HEK293 (cell line): ENCODE measurements around the gene MAP4K5.

Experiments used
- CTCF ChIA-PET: fragments of 350-600 bp; formaldehyde crosslinking; extraction: SDS; loops from one replicate; lab custom pipeline; 2021; ENCODE audit warnings: antibody characterized with exemption; lab: Yijun Ruan, JAX
- POLR2A ChIA-PET: fragments of 300-600 bp; formaldehyde crosslinking; extraction: SDS; loops from one replicate; lab custom pipeline; 2020; ENCODE audit warnings: antibody characterized with exemption, inconsistent platforms; lab: Yijun Ruan, JAX
- H3K27ac ChIP-seq: fragments of 200-500 bp; sonication (Bioruptor generic); 2 replicates; pipeline ENCODE4 v1.5.1; 2014; ENCODE audit warnings: low read depth, low read length, control low read depth, inconsistent platforms; ENCODE audit errors: extremely low read depth
- H3K36me3 ChIP-seq, 2 experiments: fragments of 200-500 bp in 1 of 2; sonication (Bioruptor generic) in 1 of 2; 1 replicate in 1 of 2; 2 replicates in 1 of 2; pipeline ENCODE4 v1.5.1; 2014 to 2017; ENCODE audit warnings: inconsistent platforms in 2 of 2, low read length in 2 of 2; ENCODE audit not compliant: control insufficient read depth in 2 of 2, insufficient read depth in 1 of 2
- H3K4me1 ChIP-seq: fragments of 200-500 bp; sonication (Bioruptor generic); 2 replicates; pipeline ENCODE4 v1.5.1; 2014; ENCODE audit warnings: mild to moderate bottlenecking, low read length, inconsistent platforms; ENCODE audit not compliant: control insufficient read depth, insufficient read depth
- H3K4me3 ChIP-seq: 2 replicates; pipeline ENCODE4 v1.5.1; 2011; ENCODE audit warnings: low read depth, mild to moderate bottlenecking, control low read depth, low read length, moderate library complexity
- H3K9me3 ChIP-seq: fragments of 200-500 bp; sonication (Bioruptor generic); 2 replicates; pipeline ENCODE4 v1.5.1; 2014; ENCODE audit warnings: low read depth, low read length, inconsistent platforms; ENCODE audit not compliant: control insufficient read depth, insufficient read depth
- AEBP2 ChIP-seq: fragments of 450-650 bp; formaldehyde crosslinking; IDR thresholded peaks from 2 replicates; pipeline ENCODE4 v1.5.1; 2016; ENCODE audit warnings: missing biosample characterization, missing genetic modification characterization, borderline replicate concordance
- ELK4 ChIP-seq: IDR thresholded peaks from 2 replicates; pipeline ENCODE4 v1.6.1; 2011; ENCODE audit warnings: mild to moderate bottlenecking, low read depth, low read length, borderline replicate concordance
- GFI1B ChIP-seq: fragments of 450-650 bp; formaldehyde crosslinking; IDR thresholded peaks from 2 replicates; pipeline ENCODE4 v1.5.1; 2016; ENCODE audit warnings: missing biosample characterization, missing genetic modification characterization
- MEIS1 ChIP-seq: sonication (generic); formaldehyde crosslinking; IDR thresholded peaks from 2 replicates; pipeline ENCODE4 v1.8.1; 2022; ENCODE audit warnings: missing genetic modification reagents, mild to moderate bottlenecking, borderline replicate concordance
- MZF1 ChIP-seq: fragments of 450-650 bp; formaldehyde crosslinking; IDR thresholded peaks from 2 replicates; pipeline ENCODE4 v1.5.1; 2017; ENCODE audit warnings: missing biosample characterization, missing genetic modification characterization, borderline replicate concordance
- PRDM10 ChIP-seq: fragments of 450-650 bp; formaldehyde crosslinking; IDR thresholded peaks from 2 replicates; pipeline ENCODE4 v1.5.1; 2016; ENCODE audit warnings: missing biosample characterization, missing genetic modification characterization
- SCRT2 ChIP-seq: fragments of 450-650 bp; formaldehyde crosslinking; IDR thresholded peaks from 2 replicates; pipeline ENCODE4 v1.5.1; 2016; ENCODE audit warnings: missing biosample characterization, missing genetic modification characterization
- ZFP69B ChIP-seq: fragments of 450-650 bp; formaldehyde crosslinking; IDR thresholded peaks from 2 replicates; pipeline ENCODE4 v1.5.1; 2016; ENCODE audit warnings: missing biosample characterization, missing genetic modification characterization
- ZNF157 ChIP-seq: fragments of 450-650 bp; formaldehyde crosslinking; IDR thresholded peaks from 2 replicates; pipeline ENCODE4 v1.5.1; 2016; ENCODE audit warnings: missing biosample characterization, missing genetic modification characterization
- ZNF19 ChIP-seq: fragments of 450-650 bp; formaldehyde crosslinking; IDR thresholded peaks from 2 replicates; pipeline ENCODE4; 2016; ENCODE audit warnings: missing biosample characterization, missing genetic modification characterization, low read depth
- ZNF211 ChIP-seq: fragments of 450-650 bp; formaldehyde crosslinking; IDR thresholded peaks from 2 replicates; pipeline ENCODE4 v1.5.1; 2016; ENCODE audit warnings: low read depth, missing biosample characterization, missing genetic modification characterization
- ZNF239 ChIP-seq: fragments of 450-650 bp; formaldehyde crosslinking; IDR thresholded peaks from 2 replicates; pipeline ENCODE4 v1.5.1; 2016; ENCODE audit warnings: missing biosample characterization, missing genetic modification characterization
- ZNF248 ChIP-seq: fragments of 450-650 bp; formaldehyde crosslinking; IDR thresholded peaks from 2 replicates; pipeline ENCODE4 v1.5.1; 2017; ENCODE audit warnings: missing biosample characterization, missing genetic modification characterization
- ZNF311 ChIP-seq: fragments of 450-650 bp; formaldehyde crosslinking; IDR thresholded peaks from 2 replicates; pipeline ENCODE4 v1.5.1; 2017; ENCODE audit warnings: missing biosample characterization, missing genetic modification characterization, borderline replicate concordance
- ZNF324 ChIP-seq: fragments of 450-650 bp; formaldehyde crosslinking; IDR thresholded peaks from 2 replicates; pipeline ENCODE4 v1.5.1; 2016; ENCODE audit warnings: missing biosample characterization, missing genetic modification characterization
- ZNF37A ChIP-seq: fragments of 450-650 bp; IDR thresholded peaks from 2 replicates; pipeline ENCODE4 v1.5.1; 2018; ENCODE audit warnings: missing biosample characterization, missing genetic modification characterization
- ZNF394 ChIP-seq: fragments of 450-650 bp; formaldehyde crosslinking; IDR thresholded peaks from 2 replicates; pipeline ENCODE4 v1.5.1; 2016; ENCODE audit warnings: missing biosample characterization, missing genetic modification characterization, mild to moderate bottlenecking, moderate library complexity, borderline replicate concordance
- ZNF404 ChIP-seq: fragments of 450-650 bp; formaldehyde crosslinking; IDR thresholded peaks from 2 replicates; pipeline ENCODE4 v1.5.1; 2017; ENCODE audit warnings: missing biosample characterization, missing genetic modification characterization
- ZNF449 ChIP-seq: fragments of 450-650 bp; formaldehyde crosslinking; IDR thresholded peaks from 2 replicates; pipeline ENCODE4 v1.5.1; 2017; ENCODE audit warnings: missing biosample characterization, mild to moderate bottlenecking, missing genetic modification characterization, moderate library complexity
- ZNF48 ChIP-seq: fragments of 450-650 bp; formaldehyde crosslinking; IDR thresholded peaks from 2 replicates; pipeline ENCODE4 v1.5.1; 2016; ENCODE audit warnings: missing biosample characterization, missing genetic modification characterization
- ZNF513 ChIP-seq: fragments of 450-650 bp; IDR thresholded peaks from 2 replicates; pipeline ENCODE4 v1.5.1; 2018; ENCODE audit warnings: missing biosample characterization, missing genetic modification characterization
- ZNF548 ChIP-seq: fragments of 450-650 bp; formaldehyde crosslinking; IDR thresholded peaks from 2 replicates; pipeline ENCODE4 v1.5.1; 2016; ENCODE audit warnings: missing biosample characterization, missing genetic modification characterization
- ZNF549 ChIP-seq: fragments of 450-650 bp; IDR thresholded peaks from 2 replicates; pipeline ENCODE4 v1.5.1; 2018; ENCODE audit warnings: missing biosample characterization, missing genetic modification characterization, mild to moderate bottlenecking, inconsistent platforms, moderate library complexity
- ZNF600 ChIP-seq: fragments of 450-650 bp; formaldehyde crosslinking; IDR thresholded peaks from 2 replicates; pipeline ENCODE4 v1.5.1; 2016; ENCODE audit warnings: missing biosample characterization, missing genetic modification characterization
- ZNF623 ChIP-seq: fragments of 450-650 bp; formaldehyde crosslinking; IDR thresholded peaks from 2 replicates; pipeline ENCODE4 v1.5.1; 2016; ENCODE audit warnings: missing biosample characterization, missing genetic modification characterization
- ZNF654 ChIP-seq: fragments of 450-650 bp; formaldehyde crosslinking; IDR thresholded peaks from 2 replicates; pipeline ENCODE4 v1.5.1; 2016; ENCODE audit warnings: low read depth, missing biosample characterization, missing genetic modification characterization
- ZNF768 ChIP-seq: fragments of 450-650 bp; formaldehyde crosslinking; IDR thresholded peaks from 2 replicates; pipeline ENCODE4 v1.5.1; 2018; ENCODE audit warnings: missing biosample characterization, mild to moderate bottlenecking, missing genetic modification characterization
- ZNF792 ChIP-seq: fragments of 450-650 bp; formaldehyde crosslinking; IDR thresholded peaks from 2 replicates; pipeline ENCODE4 v1.5.1; 2016; ENCODE audit warnings: missing biosample characterization, missing genetic modification characterization
- ZNF837 ChIP-seq: fragments of 450-650 bp; formaldehyde crosslinking; IDR thresholded peaks from 2 replicates; pipeline ENCODE4 v1.5.1; 2016; ENCODE audit warnings: missing biosample characterization, missing genetic modification characterization
- ZSCAN23 ChIP-seq: fragments of 450-650 bp; formaldehyde crosslinking; IDR thresholded peaks from 2 replicates; pipeline ENCODE4 v1.5.1; 2016; ENCODE audit warnings: missing biosample characterization, missing genetic modification characterization

MAP4K5 gene

GRCh38 chr14:50578433-50578832 is 46.1 kb upstream of the MAP4K5 start:
- H3K9me3 ChIP-seq = no peaks in the 10 kb centered on the region
- POLR2A ChIA-PET = no interaction called here
- H3K36me3 ChIP-seq = no peaks in the 10 kb centered on the region
- H3K27ac ChIP-seq = no peak overlapping the region
- no peak for TF ChIP-seq ZNF48
- TF ChIP-seq ZNF311 (tag by site-specific recombination) = no peak
- no peak for TF ChIP-seq ZNF513 (tag by site-specific recombination)
- TF ChIP-seq ZFP69B (tag by site-specific recombination) = no peak
- TF ChIP-seq ZNF768 (tag by site-specific recombination) = no peak
- no peak for TF ChIP-seq ZNF837 (tag by site-specific recombination)
- no peak for TF ChIP-seq ZNF549
- TF ChIP-seq GFI1B = no peak
- TF ChIP-seq ZNF548 (tag by site-specific recombination) = no peak
- no peak for TF ChIP-seq AEBP2 (tag by site-specific recombination)
- no peak for TF ChIP-seq MEIS1 (CRISPR knock-in tag)
- TF ChIP-seq ZSCAN23 (tag by site-specific recombination) = no peak
- TF ChIP-seq ZNF654 (tag by site-specific recombination) = no peak
- no peak for TF ChIP-seq ZNF248
- no peak for TF ChIP-seq MZF1 (tag by site-specific recombination)
- no peak for TF ChIP-seq PRDM10 (tag by site-specific recombination)
- no peak for TF ChIP-seq ZNF211 (tag by site-specific recombination)
- TF ChIP-seq, all 188 proteins: peak for 0
- Histone ChIP-seq H3K4me3 (no peak overlapping the region), H3K4me1 (0 out of 2 replicates have a peak, but pooled peaks cover 8% of the 10 kb centered on the region)
- CTCF ChIA-PET = no interaction called here

- H3K4me1 ChIP-seq = 0 out of 2 replicates have a peak, but pooled peaks cover 8% of the 10 kb centered on the region
- ChIA-PET CTCF (no interaction called here), POLR2A (no interaction called here)
- no peak overlapping the region for H3K27ac ChIP-seq
- no peak overlapping the region for H3K4me3 ChIP-seq
- H3K9me3 ChIP-seq = no peaks in the 10 kb centered on the region
- H3K36me3 ChIP-seq = no peaks in the 10 kb centered on the region
- TF ChIP-seq ZNF404 (tag by site-specific recombination) (no peak), ZNF157 (tag by site-specific recombination) (no peak), ZNF239 (tag by site-specific recombination) (no peak), ZNF324 (tag by site-specific recombination) (no peak), ZNF600 (tag by site-specific recombination) (no peak), ZNF394 (no peak), SCRT2 (no peak), ZNF37A (tag by site-specific recombination) (no peak), ZNF792 (tag by site-specific recombination) (no peak), ELK4 (no peak), ZNF623 (tag by site-specific recombination) (no peak), ZNF19 (tag by site-specific recombination) (no peak), ZNF449 (tag by site-specific recombination) (no peak)
These were observed 45.6 kb upstream of the MAP4K5 start for GRCh38 chr14:50577982-50578381.
